Suprapubic skin (tissue), 4 donors: ENCODE results near the gene SH3YL1.

ENCODE experiments used
- CTCF ChIP-seq, 2 donors: fragments of 200-600 bp in 1 of 2; fragments of 450-650 bp in 1 of 2; sonication (generic) in 1 of 2; IDR thresholded peaks; one replicate each; pipeline ENCODE4 v1.5.1; 2016 to 2019; ENCODE audit warnings: antibody characterized with exemption in 2 of 2, mild to moderate bottlenecking in 1 of 2, moderate library complexity in 1 of 2
- EP300 ChIP-seq: sonication (generic); formaldehyde crosslinking; IDR thresholded peaks from one replicate; pipeline ENCODE4 v1.6.1; 2017; ENCODE audit warnings: antibody characterized with exemption
- POLR2A ChIP-seq, 2 donors: fragments of 450-650 bp; IDR thresholded peaks; one replicate each; pipeline ENCODE4 v1.6.1; 2017; ENCODE audit warnings: antibody characterized with exemption in 2 of 2, mild to moderate bottlenecking in 2 of 2, moderate library complexity in 2 of 2
- POLR2AphosphoS5 ChIP-seq, 3 donors: sonication (generic); formaldehyde crosslinking; IDR thresholded peaks; one replicate each; pipeline ENCODE4 v1.6.1; 2017; ENCODE audit warnings: antibody characterized with exemption in 3 of 3

DNA sequence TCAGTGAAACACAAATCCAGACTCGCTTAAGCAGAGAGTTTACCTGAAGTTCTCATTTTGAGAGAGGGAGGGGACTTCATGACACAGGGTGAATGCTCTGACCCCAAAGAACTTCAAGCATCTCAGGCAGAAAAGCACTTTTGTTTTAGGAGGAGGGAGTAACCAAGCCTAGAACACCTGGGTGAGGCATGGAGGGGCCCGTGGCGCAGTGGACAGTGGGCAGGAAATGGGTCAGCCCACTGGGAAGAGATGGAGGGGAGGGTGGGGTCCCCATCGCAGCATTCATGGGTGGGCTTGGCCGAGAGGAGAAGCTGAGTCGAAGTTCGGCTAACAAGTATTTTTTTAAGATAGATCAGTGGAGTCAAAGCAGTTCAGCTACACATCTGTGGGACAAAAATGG lies 67.9 kb downstream of the SH3YL1 start:
- TF ChIP-seq CTCF (IDR thresholded peaks at IDR 0.05) (no peak), POLR2A (IDR thresholded peaks at IDR 0.05) (no peak), EP300 (no peak), POLR2AphosphoS5 (IDR thresholded peaks at IDR 0.05) (no peak)
